OCI-LY7 (cell line): ENCODE measurements around the gene DOHH. TPM values are rescaled to one million over a fixed set of nuclear protein-coding genes. Genes with fewer than 3 reads are reported as not detected.
A peak's percentile ranks its signal among the peaks of the same experiment; 100 is the strongest.

ENCODE experiments used
- BruUV-seq: library from RNA; stranded (reverse); fragments of 400-500 nt; replicated peaks from 2 replicates; lab custom pipeline; 2021; lab: Mats Ljungman, UMichigan
- CTCF ChIA-PET: fragments of 300-600 bp; sonication (Branson Sonifier 250); formaldehyde crosslinking; loops from one replicate; lab custom pipeline; 2022; ENCODE audit warnings: antibody characterized with exemption; ENCODE audit not compliant: unreplicated experiment; lab: Charles Lee
- POLR2A ChIA-PET: fragments of 300-600 bp; sonication (Branson Sonifier 250); formaldehyde crosslinking; loops from one replicate; lab custom pipeline; 2022; ENCODE audit warnings: antibody characterized with exemption; lab: Charles Lee
- DNase-seq: peaks from one replicate; pipeline ENCODE4 v3.0.0-alpha.2; 2015; ENCODE audit warnings: low spot score
- H2AFZ ChIP-seq: fragments of 200-600 bp; sonication (generic), shearing (Covaris generic); 2 replicates; pipeline ENCODE4 v1.6.1; 2014; ENCODE audit warnings: mild to moderate bottlenecking, antibody characterized with exemption, low read length, moderate library complexity
- H3K27ac ChIP-seq: fragments of 200-600 bp; sonication (generic); 2 replicates; pipeline ENCODE4 v1.5.1; 2014; ENCODE audit warnings: mixed run types, low read depth, mild to moderate bottlenecking, moderate library complexity, low read length, inconsistent platforms; ENCODE audit not compliant: poor library complexity, severe bottlenecking
- H3K36me3 ChIP-seq: fragments of 200-600 bp; sonication (generic); 2 replicates; pipeline ENCODE4 v1.6.1; 2014; ENCODE audit warnings: mild to moderate bottlenecking, antibody characterized with exemption, low read length, moderate library complexity, mixed read lengths; ENCODE audit not compliant: insufficient read depth
- H3K4me1 ChIP-seq: fragments of 200-600 bp; sonication (generic); 2 replicates; pipeline ENCODE4 v1.5.1; 2014; ENCODE audit warnings: mild to moderate bottlenecking, low read length; ENCODE audit not compliant: insufficient read depth, poor library complexity, severe bottlenecking
- H3K4me2 ChIP-seq: fragments of 200-600 bp; sonication (generic); 2 replicates; pipeline ENCODE4 v1.6.1; 2014; ENCODE audit warnings: mild to moderate bottlenecking, low read length
- H3K4me3 ChIP-seq: fragments of 200-600 bp; sonication (generic); 2 replicates; pipeline ENCODE4 v1.5.1; 2014; ENCODE audit warnings: mild to moderate bottlenecking, low read depth, low read length; ENCODE audit not compliant: poor library complexity, severe bottlenecking
- H3K79me2 ChIP-seq: fragments of 200-600 bp; sonication (generic); 2 replicates; pipeline ENCODE4 v1.6.1; 2016; ENCODE audit warnings: low read depth, mild to moderate bottlenecking, low read length, moderate library complexity, mixed read lengths; ENCODE audit not compliant: insufficient read depth
- H3K9me2 ChIP-seq: fragments of 200-600 bp; sonication (generic); 2 replicates; pipeline ENCODE4 v1.6.1; 2016; ENCODE audit warnings: mild to moderate bottlenecking, low read length, mixed read lengths; ENCODE audit not compliant: insufficient read depth
- H3K9me3 ChIP-seq: fragments of 200-600 bp; sonication (generic); 2 replicates; pipeline ENCODE4 v1.6.1; 2014; ENCODE audit warnings: mild to moderate bottlenecking, mixed run types, low read length, mixed read lengths
- H4K20me1 ChIP-seq: fragments of 200-600 bp; sonication (generic); 2 replicates; pipeline ENCODE4 v1.6.1; 2014; ENCODE audit warnings: mild to moderate bottlenecking, antibody characterized with exemption, low read length, moderate library complexity, mixed read lengths; ENCODE audit not compliant: insufficient read depth
- CTCF ChIP-seq: fragments of 200-600 bp; sonication (generic); conservative IDR thresholded peaks from 2 replicates; pipeline ENCODE4 v1.5.1; 2014; ENCODE audit warnings: mild to moderate bottlenecking, antibody characterized with exemption, low read length, moderate library complexity, mixed read lengths
- EZH2phosphoT487 ChIP-seq: fragments of 200-600 bp; sonication (generic); IDR thresholded peaks from 2 replicates; pipeline ENCODE4 v1.6.1; 2018; ENCODE audit warnings: low read depth, borderline replicate concordance, mild to moderate bottlenecking, mixed run types, antibody characterized with exemption, low read length, moderate library complexity, mixed read lengths
- intact Hi-C: fragments of 100-400 bp; cut with micrococcal nuclease; formaldehyde crosslinking; loops from one replicate; pipeline ENCODE4 v1.10.0; 2022; ENCODE audit not compliant: unreplicated experiment
- total RNA-seq, 2 experiments: library from RNA; depleted of rRNA in 1 of 2; stranded (reverse); fragments of >200 nt in 1 of 2; shearing (Covaris generic) in 1 of 2; gene quantifications; 2 replicates each; pipeline ENCODE4 v1.2.3, GENCODE V29; 2014 to 2022

DOHH gene
- total RNA-seq, 2 experiments from 2014 or later: 11.3 to 13.1 TPM

GRCh38 chr19:3526507-3527237 is 26.2 kb upstream of the DOHH start:
- no peaks in the 10 kb centered on the region for H4K20me1 ChIP-seq

GRCh38 chr19:3524904-3525451 is 24.5 kb upstream of the DOHH start:
- no peaks in the 10 kb centered on the region for H3K79me2 ChIP-seq
- H4K20me1 ChIP-seq: no peaks in the 10 kb centered on the region
- peaks cover 57% of the 10 kb centered on the region for H3K36me3 ChIP-seq
- H3K27ac ChIP-seq: no peak overlapping the region
- H3K4me3 ChIP-seq: no peak overlapping the region
- BruUV-seq: no TSS peak
- TF ChIP-seq CTCF: no peak
- no peak for TF ChIP-seq EZH2phosphoT487
- H3K9me3 ChIP-seq: no peaks in the 10 kb centered on the region
- ChIA-PET POLR2A (no interaction called here), CTCF (no interaction called here)
- H3K4me2 ChIP-seq: no peak overlapping the region
- H2AFZ ChIP-seq: no peak overlapping the region
- no peaks in the 10 kb centered on the region for H3K4me1 ChIP-seq
- no peak for DNase-seq
- no peaks in the 10 kb centered on the region for H3K9me2 ChIP-seq
- intact Hi-C loops: no loop called here

More at GRCh38 chr19:3526507-3527237, 26.2 kb upstream of the DOHH start:
- Histone ChIP-seq H3K4me1 (no peaks in the 10 kb centered on the region), H3K4me2 (no peak overlapping the region), H3K79me2 (no peaks in the 10 kb centered on the region), H2AFZ (no peak overlapping the region), H3K36me3 (peaks cover 49% of the 10 kb centered on the region), H3K9me2 (no peaks in the 10 kb centered on the region), H3K27ac (no peak overlapping the region), H3K9me3 (no peaks in the 10 kb centered on the region), H3K4me3 (no peak overlapping the region)
- TF ChIP-seq EZH2phosphoT487 (no peak), CTCF (peak; percentile 57)
- DNase-seq: no peak
- CTCF ChIA-PET: no interaction called here
- intact Hi-C loops: no loop called here
- POLR2A ChIA-PET: no interaction called here
- no TSS peak for BruUV-seq
